Adipocyte (in vitro differentiated cells): ENCODE results near the gene WDR81.
A peak's percentile ranks its signal among the peaks of the same experiment; 100 is the strongest.
"Not testable (repeated sequence)": the region's sequence is repeated elsewhere in the genome, so short reads cannot be mapped to it uniquely, and the experiment has no call there.

Source experiments
- DNase-seq: peaks from one replicate; pipeline ENCODE4 v3.0.0-alpha.2; 2015; ENCODE audit warnings: low read depth
- H3K27me3 ChIP-seq: replicated peaks from 2 replicates; pipeline ENCODE4 v1.7.0; 2013; ENCODE audit warnings: mild to moderate bottlenecking, low read length, moderate library complexity; ENCODE audit not compliant: control insufficient read depth, insufficient read depth
- H3K36me3 ChIP-seq: 2 replicates; pipeline ENCODE4 v1.7.0; 2013; ENCODE audit warnings: low read length, mild to moderate bottlenecking, moderate library complexity; ENCODE audit not compliant: control insufficient read depth, insufficient read depth, severe bottlenecking
- H3K4me1 ChIP-seq: 2 replicates; pipeline ENCODE4 v1.7.0; 2013; ENCODE audit warnings: mild to moderate bottlenecking, low read length, moderate library complexity; ENCODE audit not compliant: control insufficient read depth, insufficient read depth
- H3K4me3 ChIP-seq: 2 replicates; pipeline ENCODE4 v1.7.0; 2013; ENCODE audit warnings: mild to moderate bottlenecking, low read length, moderate library complexity
- H3K9ac ChIP-seq: 2 replicates; pipeline ENCODE4 v1.7.0; 2013; ENCODE audit warnings: mild to moderate bottlenecking, low read length, moderate library complexity
- H3K9me3 ChIP-seq: 2 replicates; pipeline ENCODE4 v1.7.0; 2013; ENCODE audit warnings: mild to moderate bottlenecking, low read length, moderate library complexity; ENCODE audit not compliant: control insufficient read depth

The WDR81 gene

GRCh38 chr17:1762233-1762900, 37.9 kb downstream of the WDR81 start:
- Histone ChIP-seq H3K9ac (peak overlapping the region; percentile 98), H3K27me3 (no peaks in the 10 kb centered on the region), H3K4me1 (peaks cover 35% of the 10 kb centered on the region), H3K9me3 (no peaks in the 10 kb centered on the region), H3K36me3 (peaks cover 10% of the 10 kb centered on the region), H3K4me3 (peak overlapping the region; percentile 95)
- peak; percentile 34 for DNase-seq

- H3K9ac ChIP-seq, result peak overlapping the region; percentile 98
- DNase-seq, result peak; percentile 82
- peaks cover 16% of the 10 kb centered on the region for H3K36me3 ChIP-seq
- H3K4me3 ChIP-seq, result peak overlapping the region; percentile 95
- H3K4me1 ChIP-seq, result peaks cover 37% of the 10 kb centered on the region
- H3K27me3 ChIP-seq, result no peaks in the 10 kb centered on the region
- H3K9me3 ChIP-seq, result no peaks in the 10 kb centered on the region
These were observed 38.7 kb downstream of the WDR81 start for GRCh38 chr17:1762901-1763898.

- H3K9me3 ChIP-seq, result no peaks in the 10 kb centered on the region
- peak overlapping the region; percentile 98 for H3K9ac ChIP-seq
- peak overlapping the region; percentile 95 for H3K4me3 ChIP-seq
- no peaks in the 10 kb centered on the region for H3K27me3 ChIP-seq
- H3K36me3 ChIP-seq, result peaks cover 26% of the 10 kb centered on the region
- peak; percentile 78 for DNase-seq
- peaks cover 37% of the 10 kb centered on the region for H3K4me1 ChIP-seq
These were observed 39.8 kb downstream of the WDR81 start for GRCh38 chr17:1764284-1764683.

GRCh38 chr17:1764705-1765104, 40.2 kb downstream of the WDR81 start:
- Histone ChIP-seq H3K4me1 (peaks cover 37% of the 10 kb centered on the region), H3K9ac (peak overlapping the region; percentile 98), H3K36me3 (peaks cover 30% of the 10 kb centered on the region), H3K4me3 (peak overlapping the region; percentile 95)
- DNase-seq, H3K9me3 ChIP-seq, H3K27me3 ChIP-seq: not testable (repeated sequence)

- Histone ChIP-seq H3K9me3 (no peaks in the 10 kb centered on the region), H3K27me3 (no peaks in the 10 kb centered on the region), H3K4me1 (peaks cover 37% of the 10 kb centered on the region), H3K9ac (peak overlapping the region; percentile 73), H3K36me3 (peaks cover 37% of the 10 kb centered on the region), H3K4me3 (peak overlapping the region; percentile 44)
- no peak for DNase-seq
These were observed 41.1 kb downstream of the WDR81 start for GRCh38 chr17:1765576-1765975.

- peak overlapping the region; percentile 52 for H3K9ac ChIP-seq
- H3K4me1 ChIP-seq, result peaks cover 29% of the 10 kb centered on the region
- no peak overlapping the region for H3K4me3 ChIP-seq
- H3K36me3 ChIP-seq, result peaks cover 47% of the 10 kb centered on the region
- no peaks in the 10 kb centered on the region for H3K9me3 ChIP-seq
- H3K27me3 ChIP-seq, result no peaks in the 10 kb centered on the region
- no peak for DNase-seq
These were observed 42.1 kb downstream of the WDR81 start for GRCh38 chr17:1766382-1767135.

- no peak for DNase-seq
- no peak overlapping the region for H3K4me3 ChIP-seq
- peaks cover 27% of the 10 kb centered on the region for H3K4me1 ChIP-seq
- H3K36me3 ChIP-seq, result peaks cover 55% of the 10 kb centered on the region
- peak overlapping the region; percentile 52 for H3K9ac ChIP-seq
- H3K9me3 ChIP-seq, result no peaks in the 10 kb centered on the region
- H3K27me3 ChIP-seq, result no peaks in the 10 kb centered on the region
These were observed 42.9 kb downstream of the WDR81 start for GRCh38 chr17:1767358-1767757.

- H3K27me3 ChIP-seq, result no peaks in the 10 kb centered on the region
- peaks cover 75% of the 10 kb centered on the region for H3K36me3 ChIP-seq
- no peak overlapping the region for H3K4me3 ChIP-seq
- H3K4me1 ChIP-seq, result peaks cover 40% of the 10 kb centered on the region
- H3K9me3 ChIP-seq, result no peaks in the 10 kb centered on the region
- no peak overlapping the region for H3K9ac ChIP-seq
- no peak for DNase-seq
These were observed 45.4 kb downstream of the WDR81 start for GRCh38 chr17:1769822-1770477.

GRCh38 chr17:1773000-1773695, 48.6 kb downstream of the WDR81 start:
- not testable (repeated sequence) for DNase-seq
- peaks cover 35% of the 10 kb centered on the region for H3K4me1 ChIP-seq

GRCh38 chr17:1773696-1774181, 49.2 kb downstream of the WDR81 start:
- peak overlapping the region; percentile 1 for H3K4me3 ChIP-seq
- DNase-seq, result no peak
- peaks cover 91% of the 10 kb centered on the region for H3K36me3 ChIP-seq
- no peaks in the 10 kb centered on the region for H3K9me3 ChIP-seq
- H3K4me1 ChIP-seq, result peaks cover 41% of the 10 kb centered on the region
- H3K27me3 ChIP-seq, result no peaks in the 10 kb centered on the region
- H3K9ac ChIP-seq, result peak overlapping the region; percentile 69

More at GRCh38 chr17:1773000-1773695, 48.6 kb downstream of the WDR81 start:
- H3K4me3 ChIP-seq, H3K27me3 ChIP-seq, H3K9me3 ChIP-seq: not testable (repeated sequence)
- Histone ChIP-seq H3K36me3 (peaks cover 91% of the 10 kb centered on the region), H3K9ac (peak overlapping the region; percentile 69)
